SK-N-SH (cell line): Measurements from ENCODE around the gene CCNY. TPM values are rescaled to one million over a fixed set of nuclear protein-coding genes. Genes with fewer than 3 reads are reported as not detected.

Experiments
- CTCF ChIA-PET: fragments of 300-600, 350-600 bp; formaldehyde crosslinking; extraction: SDS; loops from one replicate; lab custom pipeline; 2021; lab: Yijun Ruan, JAX
- POLR2A ChIA-PET: fragments of 350-600 bp; sonication (Branson Sonifier 250); formaldehyde crosslinking; extraction: SDS; loops from one replicate; lab custom pipeline; 2020; ENCODE audit warnings: antibody characterized with exemption, inconsistent platforms; lab: Yijun Ruan, JAX
- DNase-seq: peaks from one replicate; pipeline ENCODE4 v3.0.0; 2012
- H2AFZ ChIP-seq: fragments of 200-600 bp; sonication (generic); 2 replicates; pipeline ENCODE4 v1.8.1; 2016; ENCODE audit warnings: antibody characterized with exemption, mild to moderate bottlenecking, low read depth
- H3F3A ChIP-seq: fragments of 200-600 bp; sonication (generic); replicated peaks from 2 replicates; pipeline ENCODE3; 2016; ENCODE audit warnings: antibody characterized with exemption, mild to moderate bottlenecking; ENCODE audit not compliant: insufficient read depth
- H3K27ac ChIP-seq, 2 experiments: fragments of 200-500 bp in 1 of 2; fragments of 200-600 bp in 1 of 2; sonication (Bioruptor generic) in 1 of 2; sonication (generic), shearing (Covaris generic) in 1 of 2; 2 replicates each; pipeline versions ENCODE4 v1.5.1 to v1.6.1; 2014 to 2016; ENCODE audit warnings: low read depth in 2 of 2, inconsistent platforms in 1 of 2, low read length in 1 of 2, mild to moderate bottlenecking in 1 of 2, mixed read lengths in 1 of 2
- H3K27me3 ChIP-seq: fragments of 200-600 bp; sonication (generic), shearing (Covaris generic); 2 replicates; pipeline ENCODE4 v1.6.1; 2016; ENCODE audit warnings: mixed run types; ENCODE audit not compliant: insufficient read depth
- H3K36me3 ChIP-seq, 2 experiments: fragments of 200-500 bp in 1 of 2; fragments of 200-600 bp in 1 of 2; sonication (Bioruptor generic) in 1 of 2; sonication (generic) in 1 of 2; replicated peaks in 1 of 2; 2 replicates each; pipeline versions ENCODE3 to v1.5.1; 2014 to 2016; ENCODE audit warnings: low read length in 1 of 2, mild to moderate bottlenecking in 1 of 2; ENCODE audit not compliant: insufficient read depth in 2 of 2, control insufficient read depth in 1 of 2
- H3K4me1 ChIP-seq, 2 experiments: fragments of 200-500 bp in 1 of 2; fragments of 200-600 bp in 1 of 2; sonication (Bioruptor generic) in 1 of 2; sonication (generic), shearing (Covaris generic) in 1 of 2; 2 replicates each; pipeline versions ENCODE4 v1.5.1 to v1.6.1; 2014 to 2016; ENCODE audit warnings: low read depth in 1 of 2, low read length in 1 of 2, mixed run types in 1 of 2; ENCODE audit not compliant: insufficient read depth in 2 of 2, control insufficient read depth in 1 of 2
- H3K4me2 ChIP-seq: fragments of 200-600 bp; sonication (generic), shearing (Covaris generic); 2 replicates; pipeline ENCODE4 v1.6.1; 2017; ENCODE audit warnings: mixed run types
- H3K4me3 ChIP-seq, 2 experiments: fragments of 200-500 bp in 1 of 2; fragments of 200-600 bp in 1 of 2; sonication (Bioruptor generic) in 1 of 2; sonication (generic), shearing (Covaris generic) in 1 of 2; 2 replicates each; pipeline versions ENCODE4 v1.5.1 to v1.8.1; 2014 to 2016; ENCODE audit warnings: low read depth in 2 of 2, inconsistent platforms in 1 of 2, low read length in 1 of 2, mild to moderate bottlenecking in 1 of 2, mixed read lengths in 1 of 2, moderate library complexity in 1 of 2
- H3K79me2 ChIP-seq: fragments of 200-600 bp; sonication (generic); 2 replicates; pipeline ENCODE4 v1.8.1; 2017; ENCODE audit warnings: mild to moderate bottlenecking; ENCODE audit not compliant: insufficient read depth
- H3K9ac ChIP-seq: fragments of 200-600 bp; sonication (generic); 2 replicates; pipeline ENCODE4 v1.6.1; 2017; ENCODE audit warnings: mixed run types
- H3K9me2 ChIP-seq: fragments of 200-600 bp; sonication (generic); 2 replicates; pipeline ENCODE4 v1.6.1; 2017; ENCODE audit warnings: mixed run types
- H3K9me3 ChIP-seq: fragments of 200-600 bp; sonication (generic); 2 replicates; pipeline ENCODE4 v1.6.1; 2017; ENCODE audit warnings: mixed run types, mild to moderate bottlenecking, moderate library complexity
- H4K20me1 ChIP-seq: fragments of 200-600 bp; sonication (generic); 2 replicates; pipeline ENCODE4 v1.6.1; 2017; ENCODE audit warnings: mild to moderate bottlenecking, mixed run types; ENCODE audit not compliant: insufficient read depth
- CTCF ChIP-seq: fragments of 200-600 bp; sonication (generic); IDR thresholded peaks from 2 replicates; pipeline ENCODE4 v1.6.1; 2017; ENCODE audit warnings: antibody characterized with exemption, mild to moderate bottlenecking, moderate library complexity
- EP300 ChIP-seq, 2 experiments: IDR thresholded peaks; 2 replicates each; pipeline versions ENCODE4 v1.4.0 to v1.6.1; 2012; ENCODE audit warnings: borderline replicate concordance in 1 of 2, low read depth in 1 of 2, low read length in 1 of 2
- EZH2phosphoT487 ChIP-seq: fragments of 200-600 bp; sonication (generic); IDR thresholded peaks from 2 replicates; pipeline ENCODE4 v1.6.1; 2017; ENCODE audit warnings: low read depth, mixed run types, mild to moderate bottlenecking, antibody characterized with exemption, moderate library complexity, borderline replicate concordance
- FOSL2 ChIP-seq: IDR thresholded peaks from 2 replicates; pipeline ENCODE4 v1.4.0; 2012; ENCODE audit warnings: low read depth, mild to moderate bottlenecking, moderate library complexity, borderline replicate concordance
- FOXM1 ChIP-seq: IDR thresholded peaks from 2 replicates; pipeline ENCODE4 v1.4.0; 2012; ENCODE audit warnings: low read depth, mild to moderate bottlenecking
- GABPA ChIP-seq: IDR thresholded peaks from 2 replicates; pipeline ENCODE4 v1.4.0; 2012; ENCODE audit warnings: low read depth, mild to moderate bottlenecking
- MXI1 ChIP-seq: IDR thresholded peaks from 2 replicates; pipeline ENCODE4 v1.6.1; 2012; ENCODE audit warnings: mild to moderate bottlenecking, low read depth, low read length, improper control_type of control experiment
- NRF1 ChIP-seq: IDR thresholded peaks from 2 replicates; pipeline ENCODE4 v1.6.1; 2012; ENCODE audit warnings: low read depth, mild to moderate bottlenecking, low read length
- RAD21 ChIP-seq: IDR thresholded peaks from 2 replicates; pipeline ENCODE4 v1.6.1; 2012; ENCODE audit warnings: mild to moderate bottlenecking, low read length
- REST ChIP-seq: IDR thresholded peaks from 2 replicates; pipeline ENCODE4 v1.6.1; 2012; ENCODE audit warnings: mild to moderate bottlenecking, low read depth, low read length, moderate library complexity
- RFX5 ChIP-seq: IDR thresholded peaks from 2 replicates; pipeline ENCODE4 v1.6.1; 2012; ENCODE audit warnings: mild to moderate bottlenecking, improper control_type of control experiment, low read length
- SIN3A ChIP-seq: IDR thresholded peaks from 2 replicates; pipeline ENCODE4 v1.6.1; 2012; ENCODE audit warnings: low read depth, mild to moderate bottlenecking, low read length, moderate library complexity, borderline replicate concordance
- TAF1 ChIP-seq: IDR thresholded peaks from 2 replicates; pipeline ENCODE4 v1.6.1; 2012; ENCODE audit warnings: low read depth, mild to moderate bottlenecking, low read length, moderate library complexity, borderline replicate concordance
- TEAD4 ChIP-seq: IDR thresholded peaks from 2 replicates; pipeline ENCODE4 v1.4.0; 2012; ENCODE audit warnings: mild to moderate bottlenecking, borderline replicate concordance; ENCODE audit not compliant: insufficient read depth
- WGBS: methylation state at CpG from one replicate; pipeline ENCODE4 v1.1.6; 2017; ENCODE audit warnings: low lambda C conversion rate; 5-methylcytosine and 5-hydroxymethylcytosine counted together
- polyA plus RNA-seq, 3 experiments: library from polyadenylated mRNA; depleted of rRNA; stranded (reverse); fragments of >200 nt; gene quantifications; 2 replicates each; pipeline ENCODE4 v1.2.3, GENCODE V29; 2012
- TF ChIP-seq, protein P1 (sequence below): IDR thresholded peaks from 2 replicates; pipeline ENCODE4 v1.4.0; 2012; ENCODE audit warnings: low read depth, borderline replicate concordance

The CCNY gene
- polyA plus RNA-seq, 1 of the 3 experiments (the other 2 are of a cell fraction), result 29.4 TPM

DNA sequence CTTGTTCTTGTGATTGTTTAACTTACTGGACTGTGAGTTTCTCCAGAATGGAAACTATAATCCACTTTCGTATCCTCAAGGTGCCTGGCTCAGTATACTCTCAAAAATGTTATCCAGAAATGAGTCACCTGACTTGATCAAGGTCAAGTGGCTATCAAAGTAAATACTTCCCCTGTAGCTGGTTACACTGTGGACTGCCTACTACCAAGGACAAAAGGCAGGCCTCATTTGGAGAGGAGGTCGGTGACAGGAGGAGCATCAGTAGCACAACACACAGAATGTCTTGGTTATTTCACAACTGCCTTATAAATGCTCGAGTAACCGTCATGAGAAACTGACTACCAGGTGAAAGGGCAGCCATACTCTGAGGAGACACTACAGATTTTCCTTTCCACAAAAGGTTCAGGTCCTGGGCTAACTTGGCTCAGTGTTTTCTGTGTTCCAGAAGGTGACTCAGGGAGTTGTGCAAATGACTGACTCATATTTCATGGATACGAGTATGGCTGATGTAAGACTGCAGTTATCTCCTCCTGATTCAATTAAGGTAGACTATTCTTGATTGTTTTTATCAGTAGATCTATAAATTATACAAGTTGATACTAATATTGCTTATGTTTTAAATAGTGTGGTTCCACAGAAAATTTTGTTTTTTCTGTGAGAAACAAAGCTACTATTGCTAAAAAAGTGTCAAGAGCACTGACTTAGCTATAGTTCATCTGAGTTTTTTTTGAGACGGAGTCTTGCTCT, 4.2 kb upstream of the CCNY start (continued):
- no peak for TF ChIP-seq REST

GRCh38 chr10:35334297-35334696, 2.0 kb upstream of the CCNY start:
- Histone ChIP-seq H3K9ac (no peak overlapping the region), H4K20me1 (peaks cover 23% of the 10 kb centered on the region), H3K27me3 (no peaks in the 10 kb centered on the region), H3K79me2 (peaks cover 90% of the 10 kb centered on the region), H3K4me2 (peak overlapping the region; percentile 83), H3K4me1 (peaks cover 14 to 30% of the 10 kb centered on the region in 2 experiments; a peak in 3 of 4 replicates), H3K9me3 (no peaks in the 10 kb centered on the region), H3K36me3 (peaks cover 0 to 6% of the 10 kb centered on the region in 2 experiments), H2AFZ (no peak overlapping the region), H3K27ac (no peak overlapping the region), H3F3A (peaks cover 4% of the 10 kb centered on the region), H3K4me3 (no peak overlapping the region), H3K9me2 (no peaks in the 10 kb centered on the region)
- ChIA-PET POLR2A (no interaction called here), CTCF (no interaction called here)
- 85% methylated on average over 1 of the region's 1 CpG for WGBS
- TF ChIP-seq, protein P1, sequence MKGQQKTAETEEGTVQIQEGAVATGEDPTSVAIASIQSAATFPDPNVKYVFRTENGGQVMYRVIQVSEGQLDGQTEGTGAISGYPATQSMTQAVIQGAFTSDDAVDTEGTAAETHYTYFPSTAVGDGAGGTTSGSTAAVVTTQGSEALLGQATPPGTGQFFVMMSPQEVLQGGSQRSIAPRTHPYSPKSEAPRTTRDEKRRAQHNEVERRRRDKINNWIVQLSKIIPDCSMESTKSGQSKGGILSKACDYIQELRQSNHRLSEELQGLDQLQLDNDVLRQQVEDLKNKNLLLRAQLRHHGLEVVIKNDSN, result no peak
- no peak for TF ChIP-seq SIN3A
- TF ChIP-seq GABPA, result no peak
- no peak for TF ChIP-seq NRF1
- TF ChIP-seq FOXM1, result no peak
- no peak for DNase-seq

- no peak for DNase-seq
- Histone ChIP-seq H3K4me1 (peaks cover 13 to 26% of the 10 kb centered on the region in 2 experiments; a peak in 3 of 4 replicates), H3K4me3 (peak overlapping the region; percentile 65 to 71), H3K27me3 (no peaks in the 10 kb centered on the region), H4K20me1 (peaks cover 34% of the 10 kb centered on the region), H3F3A (peaks cover 4% of the 10 kb centered on the region), H3K27ac (peak overlapping the region; percentile 58 to 64; a peak in 2 of 4 replicates), H2AFZ (peak overlapping the region; percentile 57; the same call in 1 of the 2 replicates), H3K79me2 (peaks cover 90% of the 10 kb centered on the region), H3K9ac (peak overlapping the region; percentile 84), H3K9me3 (no peaks in the 10 kb centered on the region), H3K36me3 (peaks cover 0 to 6% of the 10 kb centered on the region in 2 experiments), H3K4me2 (peak overlapping the region; percentile 83), H3K9me2 (no peaks in the 10 kb centered on the region)
- WGBS, result 6% methylated on average over 34 of the region's 34 CpGs
- ChIA-PET POLR2A (interaction anchor here (0.6 kb wide), 1 partner anchor 72 kb away, joined by 3 read pairs; no protein-coding TSS in a partner anchor), CTCF (no interaction called here)
- TF ChIP-seq EP300 (IDR thresholded peaks at IDR 0.05; ENCODE audit: borderline replicate concordance in 1 of 2, low read depth in 1 of 2, low read length in 1 of 2), result no peak
- TF ChIP-seq MXI1, result no peak
- no peak for TF ChIP-seq CTCF
- TF ChIP-seq TAF1, result no peak
- TF ChIP-seq RAD21, result no peak
- TF ChIP-seq EZH2phosphoT487, result no peak
- no peak for TF ChIP-seq RFX5
- no peak for TF ChIP-seq TEAD4
- no peak for TF ChIP-seq FOSL2
- TF ChIP-seq, protein P1, result no peak
Observed at GRCh38 chr10:35335133-35336083, 901 bp upstream of the CCNY start.
